Retinal pigment epithelial cell (primary cell): ENCODE results near the gene KDM3B.
"Not testable (repeated sequence)": the region's sequence is repeated elsewhere in the genome, so short reads cannot be mapped to it uniquely, and the experiment has no call there.

Experiments used
- DNase-seq: peaks from one replicate; pipeline ENCODE4 v3.0.0-alpha.2; 2010; ENCODE audit warnings: low read depth
- H3K4me3 ChIP-seq: 2 replicates; pipeline ENCODE4 v1.5.1; 2011; ENCODE audit warnings: mild to moderate bottlenecking, low read length, control low read depth, moderate library complexity
- CTCF ChIP-seq: conservative IDR thresholded peaks from 2 replicates; pipeline ENCODE4 v1.5.1; 2011; ENCODE audit warnings: low read depth, low read length, control low read depth, inconsistent platforms

Gene KDM3B, protein sequence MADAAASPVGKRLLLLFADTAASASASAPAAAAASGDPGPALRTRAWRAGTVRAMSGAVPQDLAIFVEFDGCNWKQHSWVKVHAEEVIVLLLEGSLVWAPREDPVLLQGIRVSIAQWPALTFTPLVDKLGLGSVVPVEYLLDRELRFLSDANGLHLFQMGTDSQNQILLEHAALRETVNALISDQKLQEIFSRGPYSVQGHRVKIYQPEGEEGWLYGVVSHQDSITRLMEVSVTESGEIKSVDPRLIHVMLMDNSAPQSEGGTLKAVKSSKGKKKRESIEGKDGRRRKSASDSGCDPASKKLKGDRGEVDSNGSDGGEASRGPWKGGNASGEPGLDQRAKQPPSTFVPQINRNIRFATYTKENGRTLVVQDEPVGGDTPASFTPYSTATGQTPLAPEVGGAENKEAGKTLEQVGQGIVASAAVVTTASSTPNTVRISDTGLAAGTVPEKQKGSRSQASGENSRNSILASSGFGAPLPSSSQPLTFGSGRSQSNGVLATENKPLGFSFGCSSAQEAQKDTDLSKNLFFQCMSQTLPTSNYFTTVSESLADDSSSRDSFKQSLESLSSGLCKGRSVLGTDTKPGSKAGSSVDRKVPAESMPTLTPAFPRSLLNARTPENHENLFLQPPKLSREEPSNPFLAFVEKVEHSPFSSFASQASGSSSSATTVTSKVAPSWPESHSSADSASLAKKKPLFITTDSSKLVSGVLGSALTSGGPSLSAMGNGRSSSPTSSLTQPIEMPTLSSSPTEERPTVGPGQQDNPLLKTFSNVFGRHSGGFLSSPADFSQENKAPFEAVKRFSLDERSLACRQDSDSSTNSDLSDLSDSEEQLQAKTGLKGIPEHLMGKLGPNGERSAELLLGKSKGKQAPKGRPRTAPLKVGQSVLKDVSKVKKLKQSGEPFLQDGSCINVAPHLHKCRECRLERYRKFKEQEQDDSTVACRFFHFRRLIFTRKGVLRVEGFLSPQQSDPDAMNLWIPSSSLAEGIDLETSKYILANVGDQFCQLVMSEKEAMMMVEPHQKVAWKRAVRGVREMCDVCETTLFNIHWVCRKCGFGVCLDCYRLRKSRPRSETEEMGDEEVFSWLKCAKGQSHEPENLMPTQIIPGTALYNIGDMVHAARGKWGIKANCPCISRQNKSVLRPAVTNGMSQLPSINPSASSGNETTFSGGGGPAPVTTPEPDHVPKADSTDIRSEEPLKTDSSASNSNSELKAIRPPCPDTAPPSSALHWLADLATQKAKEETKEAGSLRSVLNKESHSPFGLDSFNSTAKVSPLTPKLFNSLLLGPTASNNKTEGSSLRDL (N-terminal part only)

GRCh38 chr5:138352071-138352721 lies at the start of gene KDM3B:
Gene KDM3B (plus strand): TSS chr5:138352685. CDS start chr5:138352796, 111 bp downstream.
- H3K4me3 ChIP-seq, result peak within 1 kb of the TSS; percentile 87
- DNase-seq, result no peak
- TF ChIP-seq CTCF, result peak; percentile 99

GRCh38 chr5:138303372-138303771 lies 49.1 kb upstream of the KDM3B start:
- no peak overlapping the region for H3K4me3 ChIP-seq
- TF ChIP-seq CTCF, result no peak
- no peak for DNase-seq

- H3K4me3 ChIP-seq, result no peak overlapping the region
- TF ChIP-seq CTCF, result no peak
- no peak for DNase-seq
Measured at GRCh38 chr5:138305797-138306196, 46.7 kb upstream of the KDM3B start.

GRCh38 chr5:138315751-138316278 lies 36.7 kb upstream of the KDM3B start:
- H3K4me3 ChIP-seq, result no peak overlapping the region
- DNase-seq, result no peak
- no peak for TF ChIP-seq CTCF

DNA sequence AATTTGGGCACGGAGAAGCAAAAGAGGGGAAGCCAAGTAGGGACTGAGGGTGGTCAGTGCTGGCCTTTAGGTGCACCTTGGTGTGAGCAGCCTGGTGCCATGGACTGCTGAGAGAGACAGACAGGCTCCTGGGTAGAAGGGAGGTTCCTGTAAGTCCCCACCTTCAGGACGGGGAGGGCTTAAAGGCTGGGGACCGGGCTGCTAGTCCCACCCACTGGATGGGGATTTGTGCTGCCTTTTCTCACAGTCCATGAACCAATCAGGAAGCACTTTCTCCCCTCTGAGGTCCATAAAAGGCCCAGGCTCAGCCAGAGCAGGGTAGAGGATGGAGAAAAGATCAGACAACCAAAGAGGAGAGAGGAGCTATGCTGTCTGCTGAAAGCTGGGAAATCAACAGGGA lies 36.1 kb upstream of the KDM3B start:
- DNase-seq, result no peak
- no peak overlapping the region for H3K4me3 ChIP-seq
- TF ChIP-seq CTCF, result no peak

GRCh38 chr5:138318211-138318610 lies 34.3 kb upstream of the KDM3B start:
- H3K4me3 ChIP-seq, DNase-seq: not testable (repeated sequence)
